ENCODE measurements around the gene CHCHD10. TPM values are rescaled to one million over a fixed set of nuclear protein-coding genes. Genes with fewer than 3 reads are reported as not detected.

Gene CHCHD10
- total and polyA plus RNA-seq, 2 donors (not counting 1 experiment from before 2014, with no cell fraction given), result 54.0 to 124 TPM

DNA sequence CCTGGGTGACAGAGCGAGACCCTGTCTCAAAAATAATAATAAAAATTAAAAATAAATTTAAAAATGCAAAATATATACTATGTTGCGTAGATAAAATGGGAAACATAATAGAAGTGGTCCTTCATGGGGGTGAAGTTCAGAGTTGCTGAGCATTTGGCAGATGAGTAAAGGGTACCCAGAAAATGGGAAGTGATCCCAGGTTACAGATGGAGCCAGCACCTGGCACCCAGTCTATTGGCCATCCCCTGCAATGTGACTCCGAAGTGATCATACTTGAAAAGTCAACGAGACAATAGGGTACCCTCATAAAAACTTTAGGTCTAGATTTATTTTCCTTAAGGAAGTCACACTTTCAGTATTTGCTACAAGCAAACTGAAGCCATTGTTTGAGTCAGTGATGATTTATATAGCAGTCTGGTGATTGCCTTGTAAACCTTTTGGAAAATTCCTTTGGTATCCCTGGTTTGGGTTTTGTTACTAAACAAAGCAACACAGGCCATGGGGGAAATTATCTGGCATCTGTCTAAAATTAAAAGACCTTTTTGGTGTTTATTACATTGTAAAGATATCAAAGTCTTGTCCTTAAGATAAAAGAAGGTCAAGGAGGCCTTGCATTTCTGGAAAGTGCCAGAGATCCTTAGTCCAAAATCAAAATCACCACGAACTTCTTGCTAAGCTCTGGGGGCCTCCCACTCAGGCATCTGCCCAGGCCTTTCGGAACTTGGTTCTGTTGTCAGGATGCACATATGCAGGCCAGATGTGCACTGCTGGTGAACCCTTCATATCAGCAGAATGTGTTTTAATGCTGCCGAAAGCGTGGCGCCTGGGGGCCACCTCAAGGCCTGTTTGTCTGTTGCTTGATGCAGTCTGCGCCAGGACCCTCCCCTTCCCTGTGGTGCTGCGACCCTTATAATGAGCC, 23.3 kb upstream of the CHCHD10 start:
- TF ChIP-seq EZH2 (IDR thresholded peaks at IDR 0.05; ENCODE audit: borderline replicate concordance, insufficient read depth, low read depth, low read length, poor library complexity, severe bottlenecking), result no peak
- TF ChIP-seq, protein P1, sequence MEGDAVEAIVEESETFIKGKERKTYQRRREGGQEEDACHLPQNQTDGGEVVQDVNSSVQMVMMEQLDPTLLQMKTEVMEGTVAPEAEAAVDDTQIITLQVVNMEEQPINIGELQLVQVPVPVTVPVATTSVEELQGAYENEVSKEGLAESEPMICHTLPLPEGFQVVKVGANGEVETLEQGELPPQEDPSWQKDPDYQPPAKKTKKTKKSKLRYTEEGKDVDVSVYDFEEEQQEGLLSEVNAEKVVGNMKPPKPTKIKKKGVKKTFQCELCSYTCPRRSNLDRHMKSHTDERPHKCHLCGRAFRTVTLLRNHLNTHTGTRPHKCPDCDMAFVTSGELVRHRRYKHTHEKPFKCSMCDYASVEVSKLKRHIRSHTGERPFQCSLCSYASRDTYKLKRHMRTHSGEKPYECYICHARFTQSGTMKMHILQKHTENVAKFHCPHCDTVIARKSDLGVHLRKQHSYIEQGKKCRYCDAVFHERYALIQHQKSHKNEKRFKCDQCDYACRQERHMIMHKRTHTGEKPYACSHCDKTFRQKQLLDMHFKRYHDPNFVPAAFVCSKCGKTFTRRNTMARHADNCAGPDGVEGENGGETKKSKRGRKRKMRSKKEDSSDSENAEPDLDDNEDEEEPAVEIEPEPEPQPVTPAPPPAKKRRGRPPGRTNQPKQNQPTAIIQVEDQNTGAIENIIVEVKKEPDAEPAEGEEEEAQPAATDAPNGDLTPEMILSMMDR (IDR thresholded peaks at IDR 0.05), result no peak
- Mint-ChIP-seq H3K4me1 (peaks cover 40% of the 10 kb centered on the region), H3K9me3 (ENCODE audit: insufficient read depth) (no peaks in the 10 kb centered on the region), H3K27ac (peak overlapping the region; percentile 37), H3K27me3 (no peaks in the 10 kb centered on the region), H3K4me3 (no peak overlapping the region)
- intact Hi-C loops (cut with micrococcal nuclease), result no loop called here
- Histone ChIP-seq H2AFZ (ENCODE audit: insufficient read depth, low read depth, low read length, poor library complexity, severe bottlenecking) (no peak overlapping the region), H3K27me3 (replicated peaks in 1 of 4; ENCODE audit: control extremely low read depth in 1 of 4, control insufficient read depth in 3 of 4, insufficient read depth in 4 of 4, low read length in 3 of 4) (no peaks in the 10 kb centered on the region), H3K9me3 (ENCODE audit: control extremely low read depth in 1 of 3, control insufficient read depth in 2 of 3, insufficient read depth in 1 of 3, low read length in 2 of 3) (no peaks in the 10 kb centered on the region), H3K79me2 (ENCODE audit: control insufficient read depth, insufficient read depth, low read length) (peaks cover 70% of the 10 kb centered on the region), H3K4me3 (ENCODE audit: control extremely low read depth in 1 of 5, extremely low read depth in 1 of 5, insufficient read depth in 1 of 5, low read depth in 2 of 5, low read length in 4 of 5) (no peak overlapping the region), H3K4me1 (ENCODE audit: control insufficient read depth in 2 of 2, insufficient read depth in 2 of 2, low read length in 2 of 2) (peaks cover 36 to 45% of the 10 kb centered on the region in 2 donors), H3K36me3 (replicated peaks in 1 of 2; ENCODE audit: control extremely low read depth in 1 of 2, control insufficient read depth in 1 of 2, extremely low read depth in 1 of 2, insufficient read depth in 2 of 2, low read length in 1 of 2) (peaks cover 0 to 39% of the 10 kb centered on the region in 2 experiments), H3K4me2 (replicated peaks; ENCODE audit: low read depth, low read length, poor library complexity, severe bottlenecking) (no peak overlapping the region), H4K20me1 (ENCODE audit: control insufficient read depth, insufficient read depth, low read length, poor library complexity, severe bottlenecking) (peaks cover 59% of the 10 kb centered on the region), H3K27ac (ENCODE audit: low read length in 2 of 2) (no peak overlapping the region), H3K9ac (ENCODE audit: low read length) (no peak overlapping the region)
- DNase-seq, result no peak
- POLR2A ChIA-PET, result no interaction called here
- CTCF ChIA-PET, result no interaction called here
- no peak for ATAC-seq (ENCODE audit: low read depth)
- 96% methylated on average over 7 of the region's 11 CpGs for WGBS (ENCODE audit: insufficient coverage)

DNA sequence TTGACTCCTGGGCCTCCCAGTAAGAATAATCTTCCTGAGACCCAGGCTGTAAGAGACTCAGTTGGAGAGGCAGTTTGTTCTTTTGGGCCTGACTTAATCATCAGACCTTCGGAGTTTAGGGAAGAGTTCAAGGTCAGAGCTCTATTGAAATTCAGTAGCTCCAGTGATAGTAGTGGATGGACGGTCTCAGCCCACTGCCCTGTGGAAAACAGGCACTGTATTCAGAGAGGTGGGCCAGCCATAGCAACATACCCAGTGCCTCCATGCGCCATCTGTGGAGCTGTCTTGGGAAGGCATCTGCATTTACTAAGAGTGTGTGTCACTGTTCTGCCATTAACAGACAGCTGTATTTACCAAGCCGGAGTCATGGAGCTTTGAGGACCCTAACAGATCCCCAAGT, 21.9 kb upstream of the CHCHD10 start:
- intact Hi-C loops (cut with micrococcal nuclease), result loop anchor here (5.0 to 10.0 kb wide), 2 partner anchors 123 to 225 kb away; partner anchors contain the start of gene CABIN1
- TF ChIP-seq EZH2 (IDR thresholded peaks at IDR 0.05; ENCODE audit: borderline replicate concordance, insufficient read depth, low read depth, low read length, poor library complexity, severe bottlenecking), result no peak
- TF ChIP-seq, protein P1 (IDR thresholded peaks at IDR 0.05), result no peak
- Histone ChIP-seq H3K4me2 (replicated peaks; ENCODE audit: low read depth, low read length, poor library complexity, severe bottlenecking) (peak overlapping the region; percentile 8), H3K4me1 (ENCODE audit: control insufficient read depth in 2 of 2, insufficient read depth in 2 of 2, low read length in 2 of 2) (peaks cover 37 to 46% of the 10 kb centered on the region in 2 donors), H3K79me2 (ENCODE audit: control insufficient read depth, insufficient read depth, low read length) (peaks cover 70% of the 10 kb centered on the region), H3K27ac (ENCODE audit: low read length in 2 of 2) (peak overlapping the region in 1 of 2 donors; percentile 3), H4K20me1 (ENCODE audit: control insufficient read depth, insufficient read depth, low read length, poor library complexity, severe bottlenecking) (peaks cover 59% of the 10 kb centered on the region), H2AFZ (ENCODE audit: insufficient read depth, low read depth, low read length, poor library complexity, severe bottlenecking) (no peak overlapping the region), H3K27me3 (replicated peaks in 1 of 4; ENCODE audit: control extremely low read depth in 1 of 4, control insufficient read depth in 3 of 4, insufficient read depth in 4 of 4, low read length in 3 of 4) (no peaks in the 10 kb centered on the region), H3K9ac (ENCODE audit: low read length) (no peak overlapping the region), H3K4me3 (ENCODE audit: control extremely low read depth in 1 of 5, extremely low read depth in 1 of 5, insufficient read depth in 1 of 5, low read depth in 2 of 5, low read length in 4 of 5) (no peak overlapping the region), H3K9me3 (ENCODE audit: control extremely low read depth in 1 of 3, control insufficient read depth in 2 of 3, insufficient read depth in 1 of 3, low read length in 2 of 3) (no peaks in the 10 kb centered on the region), H3K36me3 (replicated peaks in 1 of 2; ENCODE audit: control extremely low read depth in 1 of 2, control insufficient read depth in 1 of 2, extremely low read depth in 1 of 2, insufficient read depth in 2 of 2, low read length in 1 of 2) (peaks cover 0 to 31% of the 10 kb centered on the region in 2 experiments)
- H3K27ac Mint-ChIP-seq, result peak overlapping the region; percentile 10
- no peaks in the 10 kb centered on the region for H3K27me3 Mint-ChIP-seq
- ATAC-seq (ENCODE audit: low read depth) (no peak), DNase-seq (no peak)
- CTCF ChIA-PET, result interaction anchor here (0.8 to 2.3 kb wide), 6 partner anchors 16 to 68 kb away, joined by 3 to 7 read pairs (median 4); partner anchors contain the start of genes MMP11 and SLC2A11
- no peaks in the 10 kb centered on the region for H3K9me3 Mint-ChIP-seq (ENCODE audit: insufficient read depth)
- H3K4me1 Mint-ChIP-seq, result peaks cover 42% of the 10 kb centered on the region
- peak overlapping the region; percentile 20 for H3K4me3 Mint-ChIP-seq
- POLR2A ChIA-PET, result interaction anchor here (0.9 to 1.4 kb wide), 6 partner anchors 8 to 48 kb away, joined by 3 to 11 read pairs (median 4); partner anchors contain the start of genes DERL3, MMP11 and ZNF70
- WGBS (ENCODE audit: insufficient coverage), result 100% methylated on average over 4 of the region's 4 CpGs
